G401 (cell line): Measurements from ENCODE around the gene AHRR. TPM values are rescaled to one million over a fixed set of nuclear protein-coding genes. Genes with fewer than 3 reads are reported as not detected.

ENCODE experiments used
- DNase-seq: peaks from one replicate; pipeline ENCODE4 v3.0.0-alpha.2; 2015; ENCODE audit warnings: low spot score
- in situ Hi-C: cut with HindIII; loops from 2 replicates; pipeline ENCODE4 v1.10.0; 2016; ENCODE audit warnings: low sequenced_read_pairs, mixed read lengths
- total RNA-seq: library from RNA; depleted of rRNA; stranded (reverse); fragments of >200 nt; shearing (Covaris generic); gene quantifications from 2 replicates; pipeline ENCODE4 v1.2.3, GENCODE V29; 2014

AHRR gene
- total RNA-seq, 1 experiment from 2014 or later, result 0.24 TPM

GRCh38 chr5:417301-418161 lies 96.0 kb downstream of the AHRR start:
- in situ Hi-C loops, result no loop called here
- DNase-seq, result no peak

- no peak for DNase-seq
- in situ Hi-C loops, result no loop called here
These were observed 96.9 kb downstream of the AHRR start for GRCh38 chr5:418162-419121.

- in situ Hi-C loops, result no loop called here
These were observed 98.5 kb downstream of the AHRR start for GRCh38 chr5:419970-420369.

GRCh38 chr5:420632-421286 lies 99.2 kb downstream of the AHRR start:
- in situ Hi-C loops, result no loop called here
- no peak for DNase-seq

More at GRCh38 chr5:419970-420369, 98.5 kb downstream of the AHRR start:
- no peak for DNase-seq

- no peak for DNase-seq
- in situ Hi-C loops, result no loop called here
These were observed 99.9 kb downstream of the AHRR start for GRCh38 chr5:421287-421880.

GRCh38 chr5:421901-422300 lies 100.4 kb downstream of the AHRR start:
- in situ Hi-C loops, result no loop called here

GRCh38 chr5:422323-423232 lies 101.1 kb downstream of the AHRR start:
- in situ Hi-C loops, result no loop called here

More at GRCh38 chr5:421901-422300, 100.4 kb downstream of the AHRR start:
- DNase-seq, result no peak

GRCh38 chr5:423233-423565 lies 101.7 kb downstream of the AHRR start:
- in situ Hi-C loops, result no loop called here

More at GRCh38 chr5:422323-423232, 101.1 kb downstream of the AHRR start:
- no peak for DNase-seq

GRCh38 chr5:423626-424261 lies 102.2 kb downstream of the AHRR start:
- DNase-seq, result no peak
- in situ Hi-C loops, result no loop called here

More at GRCh38 chr5:423233-423565, 101.7 kb downstream of the AHRR start:
- DNase-seq, result no peak

GRCh38 chr5:424301-425110 lies 103.0 kb downstream of the AHRR start:
- no peak for DNase-seq
- in situ Hi-C loops, result no loop called here

- in situ Hi-C loops, result no loop called here
- DNase-seq, result no peak
These were observed 104.2 kb downstream of the AHRR start for GRCh38 chr5:425714-426113.

GRCh38 chr5:426392-426976 lies 105.0 kb downstream of the AHRR start:
- DNase-seq, result no peak
- in situ Hi-C loops, result no loop called here

GRCh38 chr5:427415-428087 lies 106.0 kb downstream of the AHRR start:
- DNase-seq, result no peak
- in situ Hi-C loops, result no loop called here

GRCh38 chr5:428219-428618 lies 106.7 kb downstream of the AHRR start:
- no peak for DNase-seq
- in situ Hi-C loops, result no loop called here

- in situ Hi-C loops, result no loop called here
- no peak for DNase-seq
These were observed 107.4 kb downstream of the AHRR start for GRCh38 chr5:428754-429452.
